Panc1 (cell line): ENCODE data around the gene FBXL15. TPM values are rescaled to one million over a fixed set of nuclear protein-coding genes. Genes with fewer than 3 reads are reported as not detected.
A peak's percentile ranks its signal among the peaks of the same experiment; 100 is the strongest.

Experiments used
- ATAC-seq: fragments of 200-7000 bp; cut with Tn5 transposase; 2 replicates; pipeline ENCODE4 v1.9.1; 2020; ENCODE audit warnings: mild to moderate bottlenecking, moderate library complexity
- BruUV-seq: library from RNA; stranded (reverse); fragments of 400-500 nt; replicated peaks from 2 replicates; lab custom pipeline; 2021; lab: Mats Ljungman, UMichigan
- CTCF ChIA-PET: fragments of 300-600 bp; sonication (Branson Sonifier 250); formaldehyde crosslinking; loops from one replicate; lab custom pipeline; 2022; ENCODE audit warnings: antibody characterized with exemption; lab: Charles Lee
- POLR2A ChIA-PET: fragments of 300-600 bp; sonication (Branson Sonifier 250); formaldehyde crosslinking; loops from one replicate; lab custom pipeline; 2022; ENCODE audit warnings: antibody characterized with exemption; lab: Charles Lee
- DNase-seq: peaks from one replicate; pipeline ENCODE4 v3.0.0-alpha.2; 2010; ENCODE audit warnings: low read depth, low spot score
- H3K27ac ChIP-seq: 2 replicates; pipeline ENCODE4 v1.5.1; 2011; ENCODE audit warnings: mild to moderate bottlenecking, low read length, inconsistent platforms
- H3K27me3 ChIP-seq: fragments of 200-500 bp; sonication (Bioruptor generic); 2 replicates; pipeline ENCODE4 v1.6.0; 2014; ENCODE audit warnings: low read length, inconsistent platforms; ENCODE audit not compliant: control insufficient read depth, insufficient read depth
- H3K36me3 ChIP-seq: fragments of 200-500 bp; sonication (Bioruptor generic); 2 replicates; pipeline ENCODE4 v1.5.1; 2014; ENCODE audit warnings: inconsistent platforms, mild to moderate bottlenecking, low read length, moderate library complexity; ENCODE audit not compliant: control insufficient read depth, insufficient read depth
- H3K4me1 ChIP-seq: 2 replicates; pipeline ENCODE4 v1.5.1; 2011; ENCODE audit warnings: inconsistent platforms, mild to moderate bottlenecking, low read length, moderate library complexity; ENCODE audit not compliant: control insufficient read depth, insufficient read depth
- H3K4me3 ChIP-seq, 2 experiments: 2 replicates each; pipeline ENCODE4 v1.5.1; 2011 to 2012; ENCODE audit warnings: low read depth in 2 of 2, low read length in 2 of 2, mild to moderate bottlenecking in 2 of 2, inconsistent platforms in 1 of 2, moderate library complexity in 1 of 2
- H3K9me3 ChIP-seq: fragments of 200-500 bp; sonication (Bioruptor generic); 2 replicates; pipeline ENCODE4 v1.5.1; 2014; ENCODE audit warnings: low read depth, mild to moderate bottlenecking, inconsistent platforms, low read length, moderate library complexity; ENCODE audit not compliant: control insufficient read depth, insufficient read depth
- POLR2AphosphoS5 ChIP-seq: IDR thresholded peaks from 2 replicates; pipeline ENCODE4 v1.6.1; 2012; ENCODE audit warnings: mild to moderate bottlenecking, low read depth, low read length, moderate library complexity
- SIN3A ChIP-seq: IDR thresholded peaks from 2 replicates; pipeline ENCODE4 v1.6.1; 2012; ENCODE audit warnings: low read depth, mild to moderate bottlenecking, low read length, moderate library complexity, borderline replicate concordance; ENCODE audit not compliant: insufficient read depth
- TCF7L2 ChIP-seq: IDR thresholded peaks from 2 replicates; pipeline ENCODE4 v1.6.1; 2011; ENCODE audit warnings: mild to moderate bottlenecking, low read depth, low read length, inconsistent platforms
- in situ Hi-C: cut with HindIII; loops from 2 replicates; pipeline ENCODE4 v1.10.0; 2016; ENCODE audit warnings: low sequenced_read_pairs, low pct_unique_long_range_greater_than_20kb
- intact Hi-C: fragments of 100-400 bp; cut with micrococcal nuclease; formaldehyde crosslinking; loops from one replicate; pipeline ENCODE4 v1.10.0; 2022; ENCODE audit not compliant: unreplicated experiment
- total RNA-seq: library from RNA; stranded (reverse); gene quantifications from one replicate; pipeline ENCODE4 v1.2.1, GENCODE V29; 2021; ENCODE audit not compliant: unreplicated experiment
- TF ChIP-seq, protein P1 (sequence below), 2 experiments: IDR thresholded peaks; 2 replicates each; pipeline ENCODE4 v1.6.1; 2011 to 2012; ENCODE audit warnings: low read depth in 2 of 2, control low read depth in 1 of 2, low read length in 1 of 2, mild to moderate bottlenecking in 1 of 2, moderate library complexity in 1 of 2; ENCODE audit not compliant: insufficient read depth in 1 of 2
- TF ChIP-seq, protein P2 (sequence below): fragments of 450-650 bp; IDR thresholded peaks from 2 replicates; pipeline ENCODE4 v1.5.1; 2017; ENCODE audit warnings: mild to moderate bottlenecking

FBXL15 gene
- total RNA-seq, 1 experiment from 2014 or later: 7.9 TPM

GRCh38 chr10:102460836-102461186, 40.2 kb downstream of the FBXL15 start:
- intact Hi-C loops (no loop called here), in situ Hi-C loops (no loop called here)
- POLR2A ChIA-PET: interaction anchor here (0.7 to 1.4 kb wide), 2 partner anchors 10 to 40 kb away, joined by 4 to 6 read pairs; no protein-coding TSS in a partner anchor
- Histone ChIP-seq H3K36me3 (peaks cover 3% of the 10 kb centered on the region; the same call in 1 of the 2 replicates), H3K9me3 (no peaks in the 10 kb centered on the region), H3K27ac (peak overlapping the region; percentile 86), H3K4me1 (peaks cover 23% of the 10 kb centered on the region), H3K27me3 (no peaks in the 10 kb centered on the region), H3K4me3 (peak overlapping the region; percentile 60 to 83)
- no TSS peak for BruUV-seq
- peak; percentile 51 for ATAC-seq
- CTCF ChIA-PET: no interaction called here
- DNase-seq: no peak
- TF ChIP-seq, protein P1, sequence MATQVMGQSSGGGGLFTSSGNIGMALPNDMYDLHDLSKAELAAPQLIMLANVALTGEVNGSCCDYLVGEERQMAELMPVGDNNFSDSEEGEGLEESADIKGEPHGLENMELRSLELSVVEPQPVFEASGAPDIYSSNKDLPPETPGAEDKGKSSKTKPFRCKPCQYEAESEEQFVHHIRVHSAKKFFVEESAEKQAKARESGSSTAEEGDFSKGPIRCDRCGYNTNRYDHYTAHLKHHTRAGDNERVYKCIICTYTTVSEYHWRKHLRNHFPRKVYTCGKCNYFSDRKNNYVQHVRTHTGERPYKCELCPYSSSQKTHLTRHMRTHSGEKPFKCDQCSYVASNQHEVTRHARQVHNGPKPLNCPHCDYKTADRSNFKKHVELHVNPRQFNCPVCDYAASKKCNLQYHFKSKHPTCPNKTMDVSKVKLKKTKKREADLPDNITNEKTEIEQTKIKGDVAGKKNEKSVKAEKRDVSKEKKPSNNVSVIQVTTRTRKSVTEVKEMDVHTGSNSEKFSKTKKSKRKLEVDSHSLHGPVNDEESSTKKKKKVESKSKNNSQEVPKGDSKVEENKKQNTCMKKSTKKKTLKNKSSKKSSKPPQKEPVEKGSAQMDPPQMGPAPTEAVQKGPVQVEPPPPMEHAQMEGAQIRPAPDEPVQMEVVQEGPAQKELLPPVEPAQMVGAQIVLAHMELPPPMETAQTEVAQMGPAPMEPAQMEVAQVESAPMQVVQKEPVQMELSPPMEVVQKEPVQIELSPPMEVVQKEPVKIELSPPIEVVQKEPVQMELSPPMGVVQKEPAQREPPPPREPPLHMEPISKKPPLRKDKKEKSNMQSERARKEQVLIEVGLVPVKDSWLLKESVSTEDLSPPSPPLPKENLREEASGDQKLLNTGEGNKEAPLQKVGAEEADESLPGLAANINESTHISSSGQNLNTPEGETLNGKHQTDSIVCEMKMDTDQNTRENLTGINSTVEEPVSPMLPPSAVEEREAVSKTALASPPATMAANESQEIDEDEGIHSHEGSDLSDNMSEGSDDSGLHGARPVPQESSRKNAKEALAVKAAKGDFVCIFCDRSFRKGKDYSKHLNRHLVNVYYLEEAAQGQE (IDR thresholded peaks at IDR 0.05; ENCODE audit: insufficient read depth in 1 of 2, low read depth in 2 of 2, low read length in 1 of 2): no peak
- TF ChIP-seq TCF7L2: no peak
- no peak for TF ChIP-seq SIN3A
- no peak for TF ChIP-seq POLR2AphosphoS5
- TF ChIP-seq, protein P2, sequence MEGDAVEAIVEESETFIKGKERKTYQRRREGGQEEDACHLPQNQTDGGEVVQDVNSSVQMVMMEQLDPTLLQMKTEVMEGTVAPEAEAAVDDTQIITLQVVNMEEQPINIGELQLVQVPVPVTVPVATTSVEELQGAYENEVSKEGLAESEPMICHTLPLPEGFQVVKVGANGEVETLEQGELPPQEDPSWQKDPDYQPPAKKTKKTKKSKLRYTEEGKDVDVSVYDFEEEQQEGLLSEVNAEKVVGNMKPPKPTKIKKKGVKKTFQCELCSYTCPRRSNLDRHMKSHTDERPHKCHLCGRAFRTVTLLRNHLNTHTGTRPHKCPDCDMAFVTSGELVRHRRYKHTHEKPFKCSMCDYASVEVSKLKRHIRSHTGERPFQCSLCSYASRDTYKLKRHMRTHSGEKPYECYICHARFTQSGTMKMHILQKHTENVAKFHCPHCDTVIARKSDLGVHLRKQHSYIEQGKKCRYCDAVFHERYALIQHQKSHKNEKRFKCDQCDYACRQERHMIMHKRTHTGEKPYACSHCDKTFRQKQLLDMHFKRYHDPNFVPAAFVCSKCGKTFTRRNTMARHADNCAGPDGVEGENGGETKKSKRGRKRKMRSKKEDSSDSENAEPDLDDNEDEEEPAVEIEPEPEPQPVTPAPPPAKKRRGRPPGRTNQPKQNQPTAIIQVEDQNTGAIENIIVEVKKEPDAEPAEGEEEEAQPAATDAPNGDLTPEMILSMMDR: no peak

DNA sequence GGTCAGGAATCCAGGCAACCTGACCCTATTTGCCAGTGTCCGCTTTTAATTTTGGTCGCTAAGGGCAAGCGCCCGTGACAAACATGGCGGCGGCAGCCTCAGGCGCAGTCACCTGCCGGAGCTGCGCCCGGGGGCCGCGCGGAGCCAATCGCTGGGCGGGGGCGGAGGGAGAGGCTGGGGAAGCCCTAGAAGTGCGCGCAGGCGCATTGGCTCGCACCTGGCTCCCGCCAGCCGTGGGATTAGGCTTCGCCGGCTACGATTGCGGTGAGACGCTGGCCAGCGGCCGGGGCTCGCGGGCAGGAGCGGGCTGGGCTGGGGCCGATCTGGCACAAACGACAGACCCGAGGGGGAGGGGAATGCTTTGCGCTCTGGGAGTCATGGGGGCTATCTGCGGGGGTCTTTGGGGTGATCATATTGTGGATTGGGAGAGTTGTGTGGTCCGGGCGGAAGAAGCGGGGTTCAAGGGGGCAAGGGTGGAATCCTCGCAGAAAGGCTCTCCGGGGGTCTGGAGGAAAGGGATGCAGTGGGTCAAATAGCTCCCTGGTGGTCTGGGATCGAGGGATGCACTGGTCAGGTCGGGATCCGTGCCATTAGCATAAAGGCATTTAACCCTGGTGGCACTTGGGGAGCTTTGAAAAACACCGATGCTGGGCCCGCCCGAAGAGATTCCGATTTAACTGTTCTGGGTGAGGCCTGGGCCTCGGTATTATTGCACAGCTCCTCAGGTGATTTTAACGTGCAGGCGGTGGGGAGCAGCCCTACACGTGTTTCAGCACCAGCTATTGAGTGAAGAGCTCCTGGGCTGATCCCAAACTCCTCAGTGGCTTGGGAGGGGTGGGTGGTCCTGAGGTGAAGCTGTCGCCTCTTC, 40.8 kb downstream of the FBXL15 start:
- ChIA-PET CTCF (interaction anchor here (0.6 kb wide), 1 partner anchor 41 kb away, joined by 3 read pairs; the partner anchor contains the start of gene ACTR1A), POLR2A (interaction anchor here (0.7 to 1.4 kb wide), 2 partner anchors 11 to 40 kb away, joined by 4 to 6 read pairs; no protein-coding TSS in a partner anchor)
- H3K9me3 ChIP-seq: no peaks in the 10 kb centered on the region
- intact Hi-C loops: no loop called here
- peak; percentile 97 for ATAC-seq
- H3K4me3 ChIP-seq: peak overlapping the region; percentile 60 to 83
- no TSS peak for BruUV-seq
- in situ Hi-C loops: no loop called here
- DNase-seq: no peak
- H3K27ac ChIP-seq: peak overlapping the region; percentile 86
- H3K4me1 ChIP-seq: peaks cover 23% of the 10 kb centered on the region
- H3K36me3 ChIP-seq: peaks cover 3% of the 10 kb centered on the region; the same call in 1 of the 2 replicates
- TF ChIP-seq, protein P2: no peak
- 0 out of 2 replicates have a peak, but pooled peaks have one; percentile 46 for TF ChIP-seq SIN3A
- TF ChIP-seq, protein P1 (IDR thresholded peaks at IDR 0.05; ENCODE audit: insufficient read depth in 1 of 2, low read depth in 2 of 2, low read length in 1 of 2): peak; percentile 68 to 85
- TF ChIP-seq TCF7L2: peak; percentile 48; the same call in 1 of the 2 replicates
- TF ChIP-seq POLR2AphosphoS5: peak; percentile 66; the same call in 1 of the 2 replicates
- H3K27me3 ChIP-seq: no peaks in the 10 kb centered on the region
